Upper lobe of left lung (tissue), 6 donors: ENCODE results near the gene NLRP6. TPM values are rescaled to one million over a fixed set of nuclear protein-coding genes. Genes with fewer than 3 reads are reported as not detected.
A peak's percentile ranks its signal among the peaks of the same experiment; 100 is the strongest.

Source experiments
- ATAC-seq, 2 donors: fragments of 200-7000 bp; cut with Tn5 transposase; one replicate each; pipeline ENCODE4 v1.9.1; 2022; ENCODE audit warnings: mild to moderate bottlenecking in 2 of 2, moderate library complexity in 2 of 2; ENCODE audit not compliant: low FRiP score in 2 of 2
- DNase-seq, 2 donors: peaks; one replicate each; pipeline ENCODE4 v3.0.0-alpha.2; 2019 to 2020
- H3K27ac ChIP-seq, 4 donors: fragments of 200-600 bp; sonication (generic); one replicate each; pipeline ENCODE4 v1.5.1; 2016 to 2019
- H3K27me3 ChIP-seq, 4 donors: fragments of 200-600 bp; sonication (generic); one replicate each; pipeline ENCODE4 v1.5.1; 2017 to 2019
- H3K36me3 ChIP-seq, 4 donors: fragments of 200-600 bp; sonication (generic); one replicate each; pipeline ENCODE4 v1.5.1; 2016 to 2019
- H3K4me1 ChIP-seq, 4 donors: fragments of 200-600 bp; sonication (generic); one replicate each; pipeline ENCODE4 v1.5.1; 2018 to 2019
- H3K4me3 ChIP-seq, 4 donors: fragments of 200-600 bp; sonication (generic); one replicate each; pipeline ENCODE4 v1.5.1; 2017 to 2019; ENCODE audit warnings: mild to moderate bottlenecking in 2 of 4, moderate library complexity in 1 of 4
- H3K9me3 ChIP-seq, 4 donors: fragments of 200-600 bp; sonication (generic); one replicate each; pipeline ENCODE4 v1.5.1; 2018 to 2019
- EP300 ChIP-seq, 4 donors: sonication (generic); formaldehyde crosslinking; IDR thresholded peaks; one replicate each; pipeline ENCODE4 v1.5.1; 2017; ENCODE audit warnings: antibody characterized with exemption in 4 of 4, control low read depth in 2 of 4
- POLR2A ChIP-seq, 4 donors: fragments of 450-650 bp; IDR thresholded peaks; one replicate each; pipeline ENCODE4 v1.5.1; 2016 to 2017; ENCODE audit warnings: antibody characterized with exemption in 4 of 4, mild to moderate bottlenecking in 2 of 4
- POLR2AphosphoS5 ChIP-seq, 2 donors: sonication (generic); formaldehyde crosslinking; IDR thresholded peaks; one replicate each; pipeline ENCODE4 v1.5.1; 2017; ENCODE audit warnings: antibody characterized with exemption in 2 of 2
- WGBS, 2 donors: methylation state at CpG; one replicate each; pipeline ENCODE4 v1.1.5; 2017 to 2018; 5-methylcytosine and 5-hydroxymethylcytosine counted together
- total RNA-seq, 6 donors: library from RNA; depleted of rRNA in 4 of 6; stranded (reverse); fragments of >200 nt in 4 of 6; gene quantifications; one replicate each; pipeline versions ENCODE4 v1.1.0 to v1.2.1, GENCODE V29; 2016 to 2021
- TF ChIP-seq, protein P1 (sequence below), 6 experiments: fragments of 450-650 bp in 4 of 6; fragments of 200-600 bp in 2 of 6; sonication (generic) in 2 of 6; IDR thresholded peaks; one replicate each; pipeline ENCODE4 v1.5.1; 2016 to 2019; ENCODE audit warnings: antibody characterized with exemption in 6 of 6
- donor health status: DM: no; HTN: no; CAD: no; lungs with moderate emphysema.
- donor health status: DM: no; HTN: yes; CAD: no; lungs with severe emphysema.

The NLRP6 gene
- total RNA-seq, 6 donors from 2014 or later = 1.3 to 7.3 (median 3.1) TPM

DNA sequence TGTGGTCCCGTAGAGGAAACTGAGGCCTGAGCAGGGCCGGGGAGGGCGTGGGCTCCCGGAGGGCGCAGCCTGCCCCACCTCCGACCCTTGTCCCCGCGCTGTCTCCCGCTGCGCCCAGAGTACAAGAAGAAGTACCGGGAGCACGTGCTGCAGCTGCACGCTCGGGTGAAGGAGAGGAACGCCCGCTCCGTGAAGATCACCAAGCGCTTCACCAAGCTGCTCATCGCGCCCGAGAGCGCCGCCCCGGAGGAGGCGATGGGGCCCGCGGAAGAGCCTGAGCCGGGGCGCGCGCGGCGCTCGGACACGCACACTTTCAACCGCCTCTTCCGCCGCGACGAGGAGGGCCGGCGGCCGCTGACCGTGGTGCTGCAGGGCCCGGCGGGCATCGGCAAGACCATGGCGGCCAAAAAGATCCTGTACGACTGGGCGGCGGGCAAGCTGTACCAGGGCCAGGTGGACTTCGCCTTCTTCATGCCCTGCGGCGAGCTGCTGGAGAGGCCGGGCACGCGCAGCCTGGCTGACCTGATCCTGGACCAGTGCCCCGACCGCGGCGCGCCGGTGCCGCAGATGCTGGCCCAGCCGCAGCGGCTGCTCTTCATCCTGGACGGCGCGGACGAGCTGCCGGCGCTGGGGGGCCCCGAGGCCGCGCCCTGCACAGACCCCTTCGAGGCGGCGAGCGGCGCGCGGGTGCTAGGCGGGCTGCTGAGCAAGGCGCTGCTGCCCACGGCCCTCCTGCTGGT is 1.9 kb downstream of the NLRP6 start:
- peaks cover 33 to 35% (median 34%) of the 10 kb centered on the region in 4 donors for H3K4me1 ChIP-seq
- DNase-seq = peak in 1 of 2 donors; percentile 90
- peak overlapping the region in 3 of 4 donors; percentile 7 to 43 (median 34) for H3K27ac ChIP-seq
- H3K9me3 ChIP-seq = no peaks in the 10 kb centered on the region
- WGBS, 2 donors = 19% methylated on average over 47 of the region's 85 CpGs; no CpG with 5 or more reads in 1 of the 2 donors
- H3K27me3 ChIP-seq = peaks cover 0 to 45% (median 28%) of the 10 kb centered on the region in 4 donors
- ATAC-seq = peak in 1 of 2 donors; percentile 51
- peak overlapping the region in 3 of 4 donors; percentile 26 to 44 (median 32) for H3K4me3 ChIP-seq
- no peaks in the 10 kb centered on the region for H3K36me3 ChIP-seq
- TF ChIP-seq EP300 (IDR thresholded peaks at IDR 0.05) (no peak), POLR2AphosphoS5 (IDR thresholded peaks at IDR 0.05) (no peak)
- TF ChIP-seq, protein P1, sequence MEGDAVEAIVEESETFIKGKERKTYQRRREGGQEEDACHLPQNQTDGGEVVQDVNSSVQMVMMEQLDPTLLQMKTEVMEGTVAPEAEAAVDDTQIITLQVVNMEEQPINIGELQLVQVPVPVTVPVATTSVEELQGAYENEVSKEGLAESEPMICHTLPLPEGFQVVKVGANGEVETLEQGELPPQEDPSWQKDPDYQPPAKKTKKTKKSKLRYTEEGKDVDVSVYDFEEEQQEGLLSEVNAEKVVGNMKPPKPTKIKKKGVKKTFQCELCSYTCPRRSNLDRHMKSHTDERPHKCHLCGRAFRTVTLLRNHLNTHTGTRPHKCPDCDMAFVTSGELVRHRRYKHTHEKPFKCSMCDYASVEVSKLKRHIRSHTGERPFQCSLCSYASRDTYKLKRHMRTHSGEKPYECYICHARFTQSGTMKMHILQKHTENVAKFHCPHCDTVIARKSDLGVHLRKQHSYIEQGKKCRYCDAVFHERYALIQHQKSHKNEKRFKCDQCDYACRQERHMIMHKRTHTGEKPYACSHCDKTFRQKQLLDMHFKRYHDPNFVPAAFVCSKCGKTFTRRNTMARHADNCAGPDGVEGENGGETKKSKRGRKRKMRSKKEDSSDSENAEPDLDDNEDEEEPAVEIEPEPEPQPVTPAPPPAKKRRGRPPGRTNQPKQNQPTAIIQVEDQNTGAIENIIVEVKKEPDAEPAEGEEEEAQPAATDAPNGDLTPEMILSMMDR (IDR thresholded peaks at IDR 0.05) = no peak

- H3K27ac ChIP-seq = peak overlapping the region in 3 of 4 donors; percentile 7 to 34 (median 33)
- TF ChIP-seq, protein P1 (IDR thresholded peaks at IDR 0.05) = no peak
- TF ChIP-seq EP300 (IDR thresholded peaks at IDR 0.05) = no peak
- no peak for TF ChIP-seq POLR2AphosphoS5 (IDR thresholded peaks at IDR 0.05)
- no peak for TF ChIP-seq POLR2A (IDR thresholded peaks at IDR 0.05)
- no peaks in the 10 kb centered on the region for H3K36me3 ChIP-seq
- DNase-seq = peak in 1 of 2 donors; percentile 86
- H3K9me3 ChIP-seq = no peaks in the 10 kb centered on the region
- H3K4me1 ChIP-seq = peaks cover 33 to 35% (median 34%) of the 10 kb centered on the region in 4 donors
- 12 to 13% methylated on average over 16 to 57 of the region's 79 CpGs for WGBS, 2 donors
- peak; percentile 19 to 26 for ATAC-seq
- peaks cover 0 to 45% (median 28%) of the 10 kb centered on the region in 4 donors for H3K27me3 ChIP-seq
- peak overlapping the region; percentile 16 to 44 (median 29) for H3K4me3 ChIP-seq
Measured at GRCh38 chr11:280706-281485, 2.7 kb downstream of the NLRP6 start.

DNA sequence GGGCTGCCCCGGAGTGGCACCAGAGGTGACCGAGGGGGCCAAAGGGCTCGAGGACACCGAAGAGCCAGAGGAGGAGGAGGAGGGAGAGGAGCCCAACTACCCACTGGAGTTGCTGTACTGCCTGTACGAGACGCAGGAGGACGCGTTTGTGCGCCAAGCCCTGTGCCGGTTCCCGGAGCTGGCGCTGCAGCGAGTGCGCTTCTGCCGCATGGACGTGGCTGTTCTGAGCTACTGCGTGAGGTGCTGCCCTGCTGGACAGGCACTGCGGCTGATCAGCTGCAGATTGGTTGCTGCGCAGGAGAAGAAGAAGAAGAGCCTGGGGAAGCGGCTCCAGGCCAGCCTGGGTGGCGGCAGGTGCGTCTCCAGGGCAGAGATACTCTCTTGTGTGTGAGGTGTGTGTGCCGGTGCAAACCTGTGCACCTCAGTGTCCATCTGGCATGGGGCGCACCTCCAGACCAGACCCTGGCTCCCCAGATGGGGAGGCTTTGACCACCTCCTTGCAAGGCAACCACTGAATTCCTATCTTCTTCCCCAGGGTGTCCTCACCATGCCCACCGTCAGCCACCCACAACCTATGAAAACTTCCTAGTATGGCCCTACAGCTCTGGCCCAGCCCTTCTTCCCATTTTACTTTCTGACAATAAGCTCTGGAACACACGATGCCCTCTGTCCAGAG is 3.4 kb downstream of the NLRP6 start:
- DNase-seq (peak in 1 of 2 donors; percentile 76), ATAC-seq (no peak)
- peaks cover 33 to 35% (median 34%) of the 10 kb centered on the region in 4 donors for H3K4me1 ChIP-seq
- WGBS, 2 donors = 44 to 51% methylated on average over 18 to 25 of the region's 26 CpGs
- H3K4me3 ChIP-seq = peak overlapping the region in 3 of 4 donors; percentile 26 to 44 (median 32)
- TF ChIP-seq POLR2AphosphoS5 (IDR thresholded peaks at IDR 0.05) = no peak
- TF ChIP-seq, protein P1 (IDR thresholded peaks at IDR 0.05) = no peak
- no peak for TF ChIP-seq EP300 (IDR thresholded peaks at IDR 0.05)
- no peak for TF ChIP-seq POLR2A (IDR thresholded peaks at IDR 0.05)
- no peaks in the 10 kb centered on the region for H3K9me3 ChIP-seq
- no peaks in the 10 kb centered on the region for H3K36me3 ChIP-seq
- H3K27ac ChIP-seq = peak overlapping the region in 1 of 4 donors; percentile 34
- peaks cover 0 to 45% (median 28%) of the 10 kb centered on the region in 4 donors for H3K27me3 ChIP-seq

DNA sequence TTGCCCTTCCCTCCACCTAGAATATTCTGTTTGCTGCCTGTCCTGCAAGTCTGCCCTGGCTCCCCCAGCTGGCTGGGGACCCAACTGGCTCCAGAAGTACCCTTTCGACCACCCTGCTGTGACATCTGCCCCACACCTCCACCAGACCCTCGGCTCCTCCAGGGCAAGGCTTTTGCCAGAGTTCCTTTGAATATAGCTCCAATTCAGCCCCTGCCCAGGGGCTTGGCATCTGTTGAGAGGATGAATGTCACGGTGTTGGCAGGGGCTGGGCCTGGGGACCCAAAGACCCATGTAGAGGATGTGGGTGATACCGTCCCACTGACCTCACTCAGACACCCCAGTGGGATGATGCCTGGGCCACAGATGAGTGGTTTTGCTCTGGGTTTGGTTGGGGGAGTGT is 4.0 kb downstream of the NLRP6 start:
- Histone ChIP-seq H3K4me3 (peak overlapping the region in 2 of 4 donors; percentile 32 to 44), H3K9me3 (no peaks in the 10 kb centered on the region), H3K27ac (no peak overlapping the region), H3K4me1 (peaks cover 33 to 38% (median 35%) of the 10 kb centered on the region in 4 donors), H3K36me3 (no peaks in the 10 kb centered on the region), H3K27me3 (peaks cover 0 to 45% (median 28%) of the 10 kb centered on the region in 4 donors)
- 78 to 84% methylated on average over 2 to 4 of the region's 4 CpGs for WGBS, 2 donors
- DNase-seq (no peak), ATAC-seq (peak in 1 of 2 donors; percentile 4)
- TF ChIP-seq POLR2AphosphoS5 (IDR thresholded peaks at IDR 0.05) (no peak), POLR2A (IDR thresholded peaks at IDR 0.05) (no peak), EP300 (IDR thresholded peaks at IDR 0.05) (no peak)
- TF ChIP-seq, protein P1 (IDR thresholded peaks at IDR 0.05) = no peak
